Tracheal epithelial cell (primary cell): ENCODE results near the gene MEGF6. TPM values are rescaled to one million over a fixed set of nuclear protein-coding genes. Genes with fewer than 3 reads are reported as not detected.

Source experiments
- total RNA-seq: library from RNA; depleted of rRNA; stranded (reverse); fragments of >200 nt; gene quantifications from 2 replicates; pipeline ENCODE4 v1.2.1, GENCODE V29; 2014

The MEGF6 gene, protein sequence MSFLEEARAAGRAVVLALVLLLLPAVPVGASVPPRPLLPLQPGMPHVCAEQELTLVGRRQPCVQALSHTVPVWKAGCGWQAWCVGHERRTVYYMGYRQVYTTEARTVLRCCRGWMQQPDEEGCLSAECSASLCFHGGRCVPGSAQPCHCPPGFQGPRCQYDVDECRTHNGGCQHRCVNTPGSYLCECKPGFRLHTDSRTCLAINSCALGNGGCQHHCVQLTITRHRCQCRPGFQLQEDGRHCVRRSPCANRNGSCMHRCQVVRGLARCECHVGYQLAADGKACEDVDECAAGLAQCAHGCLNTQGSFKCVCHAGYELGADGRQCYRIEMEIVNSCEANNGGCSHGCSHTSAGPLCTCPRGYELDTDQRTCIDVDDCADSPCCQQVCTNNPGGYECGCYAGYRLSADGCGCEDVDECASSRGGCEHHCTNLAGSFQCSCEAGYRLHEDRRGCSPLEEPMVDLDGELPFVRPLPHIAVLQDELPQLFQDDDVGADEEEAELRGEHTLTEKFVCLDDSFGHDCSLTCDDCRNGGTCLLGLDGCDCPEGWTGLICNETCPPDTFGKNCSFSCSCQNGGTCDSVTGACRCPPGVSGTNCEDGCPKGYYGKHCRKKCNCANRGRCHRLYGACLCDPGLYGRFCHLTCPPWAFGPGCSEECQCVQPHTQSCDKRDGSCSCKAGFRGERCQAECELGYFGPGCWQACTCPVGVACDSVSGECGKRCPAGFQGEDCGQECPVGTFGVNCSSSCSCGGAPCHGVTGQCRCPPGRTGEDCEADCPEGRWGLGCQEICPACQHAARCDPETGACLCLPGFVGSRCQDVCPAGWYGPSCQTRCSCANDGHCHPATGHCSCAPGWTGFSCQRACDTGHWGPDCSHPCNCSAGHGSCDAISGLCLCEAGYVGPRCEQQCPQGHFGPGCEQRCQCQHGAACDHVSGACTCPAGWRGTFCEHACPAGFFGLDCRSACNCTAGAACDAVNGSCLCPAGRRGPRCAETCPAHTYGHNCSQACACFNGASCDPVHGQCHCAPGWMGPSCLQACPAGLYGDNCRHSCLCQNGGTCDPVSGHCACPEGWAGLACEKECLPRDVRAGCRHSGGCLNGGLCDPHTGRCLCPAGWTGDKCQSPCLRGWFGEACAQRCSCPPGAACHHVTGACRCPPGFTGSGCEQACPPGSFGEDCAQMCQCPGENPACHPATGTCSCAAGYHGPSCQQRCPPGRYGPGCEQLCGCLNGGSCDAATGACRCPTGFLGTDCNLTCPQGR (N-terminal part only)
- 5.8 and 6.5 TPM in 2 replicates for total RNA-seq

DNA sequence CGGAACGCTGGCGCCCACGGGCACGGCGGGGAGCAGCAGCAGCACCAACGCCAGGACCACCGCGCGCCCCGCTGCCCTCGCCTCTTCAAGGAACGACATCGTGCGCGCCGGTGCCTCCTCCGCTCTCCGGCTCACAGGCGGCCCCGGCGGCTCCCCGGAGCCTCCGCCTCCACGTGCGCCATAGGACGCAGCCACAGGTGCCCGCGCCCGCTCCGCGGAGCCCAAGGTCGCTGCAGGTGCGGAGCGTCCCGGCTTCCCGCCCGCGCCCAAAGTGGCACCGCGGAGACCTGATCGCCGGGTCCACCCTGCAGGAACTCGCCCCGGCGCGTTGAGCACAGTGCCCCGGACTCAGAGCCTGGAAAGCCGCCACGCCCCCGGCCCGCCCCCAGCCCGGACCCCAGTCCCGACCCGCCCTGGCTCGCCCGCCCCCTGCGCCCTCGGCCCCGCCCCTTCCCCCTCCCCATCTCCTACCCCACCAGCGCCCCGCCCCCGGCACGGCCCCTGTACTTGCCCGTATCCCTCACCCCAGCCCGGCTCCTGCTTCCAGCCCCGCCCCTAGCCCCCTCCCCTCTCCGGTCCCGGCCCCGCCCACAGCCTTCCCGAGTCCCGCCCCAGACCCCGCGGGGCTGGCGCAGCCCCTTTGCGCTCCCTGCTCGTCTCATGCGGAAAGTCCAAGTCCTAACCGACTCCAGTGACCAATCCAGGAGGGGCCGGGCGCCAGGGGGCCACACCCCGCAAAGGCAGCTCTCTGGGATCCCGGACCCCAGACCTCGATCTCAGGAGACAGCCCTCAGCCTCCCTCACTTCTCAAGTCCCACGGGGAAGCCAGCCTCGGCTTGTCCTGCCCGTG lies at the start of gene MEGF6:
Gene MEGF6 (minus strand): TSS at position 339 of the 850 bp plus-strand sequence. CDS start 240 bp downstream, at position 99.

DNA sequence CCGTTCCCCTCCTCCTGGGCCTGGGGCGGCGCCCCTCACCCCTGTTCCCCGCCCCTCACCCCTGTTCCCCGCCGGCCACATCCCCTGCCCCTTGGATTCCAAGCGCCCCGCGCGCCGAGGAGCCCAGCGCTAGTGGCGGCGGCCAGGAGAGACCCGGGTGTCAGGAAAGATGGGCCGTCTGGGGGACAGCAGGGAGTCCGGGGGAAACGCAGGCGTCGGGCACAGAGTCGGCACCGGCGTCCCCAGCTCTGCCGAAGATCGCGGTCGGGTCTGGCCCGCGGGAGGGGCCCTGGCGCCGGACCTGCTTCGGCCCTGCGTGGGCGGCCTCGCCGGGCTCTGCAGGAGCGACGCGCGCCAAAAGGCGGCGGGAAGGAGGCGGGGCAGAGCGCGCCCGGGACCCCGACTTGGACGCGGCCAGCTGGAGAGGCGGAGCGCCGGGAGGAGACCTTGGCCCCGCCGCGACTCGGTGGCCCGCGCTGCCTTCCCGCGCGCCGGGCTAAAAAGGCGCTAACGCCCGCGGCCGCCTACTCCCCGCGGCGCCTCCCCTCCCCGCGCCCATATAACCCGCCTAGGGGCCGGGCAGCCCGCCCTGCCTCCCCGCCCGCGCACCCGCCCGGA lies 40.7 kb upstream of the MEGF6 start, which contains the start of gene TP73:
Gene TP73 (plus strand): TSS at position 587 of the 618 bp plus-strand sequence. CDS start 29,850 bp downstream, outside the sequence.

DNA sequence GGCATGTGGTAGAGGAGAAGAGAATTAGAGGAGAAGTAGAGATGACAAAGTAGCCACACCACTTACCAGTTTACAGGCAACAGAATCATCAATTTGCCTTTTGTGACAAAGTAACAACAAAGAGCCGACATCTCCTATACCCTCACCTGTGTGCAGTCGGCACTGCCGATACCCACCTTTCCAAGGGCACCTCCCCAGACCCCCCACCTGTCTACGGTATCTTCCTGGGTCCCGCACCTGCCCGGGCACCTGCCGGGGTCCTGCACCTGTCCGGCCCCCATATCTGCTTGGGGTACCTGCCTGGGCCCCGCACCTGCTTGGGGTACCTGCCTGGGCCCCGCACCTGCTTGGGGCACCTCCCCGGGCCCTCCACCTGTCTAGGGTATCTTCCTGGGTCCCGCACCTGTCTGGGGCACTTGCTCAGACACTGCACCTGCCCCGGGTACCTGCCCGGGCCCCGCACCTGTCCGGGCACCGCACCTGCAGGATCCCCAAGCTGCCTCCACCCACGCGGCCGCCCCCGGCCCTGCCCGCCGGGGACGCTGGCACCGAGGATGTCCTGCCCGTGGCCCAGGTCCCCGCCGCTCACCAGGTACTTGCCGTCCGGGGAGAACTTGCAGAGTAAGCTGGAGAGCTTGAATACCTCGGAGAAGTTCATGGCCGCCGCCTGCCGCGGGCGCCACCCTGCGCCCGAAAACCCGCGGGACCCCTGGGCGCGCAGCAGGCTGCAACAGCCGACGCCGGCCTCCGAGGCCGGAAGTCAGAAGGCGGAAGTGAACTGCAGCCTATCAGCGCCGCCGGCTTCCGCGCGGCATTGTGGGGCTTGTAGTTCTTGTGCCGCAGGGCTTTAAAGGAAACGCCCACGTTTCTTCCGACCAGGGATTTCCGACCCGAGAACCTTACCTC lies 38.3 kb upstream of the MEGF6 start, which contains the start of gene WRAP73:
Gene WRAP73 (minus strand): TSS at position 762 of the 906 bp plus-strand sequence. CDS start 104 bp downstream, at position 658.

DNA sequence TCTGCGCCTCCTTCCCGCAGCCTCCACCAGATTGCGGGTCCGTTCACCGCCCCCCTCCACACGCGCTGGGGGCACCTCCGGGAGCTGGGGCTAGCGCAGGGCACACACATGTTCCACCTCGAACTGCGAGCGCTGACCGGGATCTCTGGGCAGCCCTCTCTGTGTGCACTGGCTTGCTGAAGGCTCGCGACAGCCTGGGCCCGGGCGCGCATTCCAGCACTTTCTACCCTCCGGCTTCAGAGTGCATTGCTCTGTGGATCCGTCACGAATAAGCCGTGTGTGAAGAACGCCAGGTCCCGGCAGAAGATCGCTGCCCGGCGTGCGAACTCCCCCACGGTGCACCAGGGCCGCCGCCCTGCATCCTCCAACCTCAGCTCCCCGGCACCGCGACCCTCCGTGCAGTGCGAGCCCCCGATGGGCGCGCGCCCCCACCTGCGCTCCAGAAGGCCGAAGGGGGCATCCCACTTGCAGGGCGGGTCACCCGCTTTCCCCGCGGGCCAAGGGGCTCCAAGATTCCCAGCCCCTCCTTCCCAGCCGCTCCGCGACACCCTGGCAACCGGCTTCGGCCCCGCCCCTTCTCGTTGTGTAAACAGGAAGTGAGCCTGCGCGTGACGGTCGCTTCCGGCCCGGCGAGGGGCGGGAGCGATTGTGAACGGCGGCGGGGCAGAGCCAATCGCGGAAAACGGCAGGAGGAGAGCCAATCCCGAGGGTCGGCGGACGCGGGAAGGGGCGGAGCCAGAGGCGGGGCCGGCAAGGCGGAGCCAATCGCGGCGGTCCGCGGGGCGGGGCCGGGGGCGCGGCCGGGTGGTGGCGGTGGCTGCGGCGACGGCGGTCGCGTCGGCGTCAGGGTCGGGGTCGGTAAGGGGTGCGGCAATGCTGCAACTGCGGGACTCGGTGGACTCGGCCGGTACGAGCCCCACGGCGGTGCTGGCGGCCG lies 13.2 kb upstream of the MEGF6 start, which contains the start of gene TPRG1L:
Gene TPRG1L (plus strand): TSS at position 816 of the 937 bp plus-strand sequence. CDS start 58 bp downstream, at position 874.

DNA sequence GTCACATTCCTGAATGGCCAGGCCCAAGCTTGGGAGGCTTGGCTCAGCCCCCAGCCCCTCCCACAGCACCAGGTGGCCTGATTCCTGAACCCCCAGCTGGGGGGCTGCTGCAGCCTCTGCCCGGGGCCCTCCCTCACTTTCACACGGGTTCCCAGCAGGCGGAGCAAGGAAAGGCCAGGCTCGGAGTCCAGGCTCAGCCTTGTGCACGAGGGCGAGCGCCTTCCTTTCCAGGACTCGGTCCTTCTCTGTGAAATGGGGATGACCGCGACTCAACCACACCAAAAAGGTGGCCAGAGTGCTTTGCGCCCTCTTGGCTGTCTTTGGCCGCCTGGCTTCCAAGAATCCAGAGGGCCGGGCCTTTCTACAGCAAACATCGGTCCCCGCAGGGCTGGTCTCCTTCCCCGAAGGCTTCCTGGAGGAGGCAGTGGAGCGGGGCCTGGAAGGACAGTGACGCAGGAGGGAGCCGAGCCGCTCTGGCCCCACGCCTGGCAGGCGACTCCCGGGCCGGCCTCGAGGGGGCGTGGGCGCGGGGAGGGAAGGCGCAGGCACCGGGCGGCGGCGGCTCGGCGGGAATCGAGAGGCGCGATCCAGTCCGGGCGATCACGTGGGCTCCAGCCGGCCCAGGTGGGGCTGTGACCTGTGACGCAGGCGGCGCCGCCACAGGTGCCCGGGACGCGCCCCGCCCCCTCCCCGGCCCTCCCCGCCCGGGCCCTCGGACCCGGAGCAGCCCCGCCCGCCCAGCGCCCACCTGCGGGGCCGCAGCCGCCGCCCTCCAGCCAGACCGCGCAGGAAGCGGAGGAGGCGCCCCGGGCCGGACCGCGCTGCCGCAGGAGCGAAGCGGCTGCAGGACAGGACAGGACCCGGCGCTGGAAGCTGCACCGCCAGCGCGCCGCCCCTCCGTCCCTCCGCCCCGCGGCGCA lies 157.2 kb downstream of the MEGF6 start, which contains the start of gene ARHGEF16:
Gene ARHGEF16 (plus strand): TSS at position 775 of the 920 bp plus-strand sequence. CDS start 8,420 bp downstream, outside the sequence.

Other genes starting within 250 kb of the MEGF6 start
- gene ARHGEF16, start 156.8 kb downstream of the MEGF6 start, total RNA-seq, result 21.0 and 34.1 TPM in 2 replicates
- 17.6 and 18.1 TPM in 2 replicates for gene TPRG1L, start 13.5 kb upstream of the MEGF6 start, total RNA-seq
- 13.7 and 23.7 TPM in 2 replicates for gene WRAP73, start 38.6 kb upstream of the MEGF6 start, total RNA-seq
- 0.24 and 0.43 TPM in 2 replicates for gene TP73, start 41.0 kb upstream of the MEGF6 start, total RNA-seq
- gene CCDC27, start 140.9 kb upstream of the MEGF6 start, total RNA-seq, result not detected in 2 replicates
- gene SMIM1, start 161.2 kb upstream of the MEGF6 start, total RNA-seq, result 6.7 TPM in 1 of 2 replicates, not detected in the other
- 52.8 and 61.8 TPM in 2 replicates for gene LRRC47, start 185.0 kb upstream of the MEGF6 start, total RNA-seq
- gene CEP104, start 245.7 kb upstream of the MEGF6 start, total RNA-seq, result 33.3 and 36.9 TPM in 2 replicates
- 3.6 and 4.1 TPM in 2 replicates for gene DFFB, start 246.0 kb upstream of the MEGF6 start, total RNA-seq